ENCODE data around the gene PDS5B.
A peak's percentile ranks its signal among the peaks of the same experiment; 100 is the strongest.

Gene PDS5B

GRCh38 chr13:32759152-32759551 lies 172.9 kb downstream of the PDS5B start:
- in situ Hi-C loops (cut with MboI; ENCODE audit: low sequenced_read_pairs): no loop called here
- H3K36me3 ChIP-seq (replicated peaks): peaks cover 27% of the 10 kb centered on the region
- no peak overlapping the region for H3K4me3 ChIP-seq
- no peaks in the 10 kb centered on the region for H3K4me1 ChIP-seq
- no peaks in the 10 kb centered on the region for H3K9me3 ChIP-seq
- no peaks in the 10 kb centered on the region for H3K27me3 ChIP-seq (ENCODE audit: low read depth)
- DNase-seq (ENCODE audit: low spot score in 2 of 2): no peak

GRCh38 chr13:32761472-32761871 lies 175.2 kb downstream of the PDS5B start:
- Histone ChIP-seq H3K27me3 (ENCODE audit: low read depth) (no peaks in the 10 kb centered on the region), H3K36me3 (replicated peaks) (peaks cover 18% of the 10 kb centered on the region), H3K4me3 (no peak overlapping the region), H3K9me3 (no peaks in the 10 kb centered on the region), H3K4me1 (no peaks in the 10 kb centered on the region)
- DNase-seq (ENCODE audit: low spot score in 2 of 2): no peak
- in situ Hi-C loops (cut with MboI; ENCODE audit: low sequenced_read_pairs): no loop called here

- Histone ChIP-seq H3K4me3 (no peak overlapping the region), H3K27me3 (ENCODE audit: low read depth) (no peaks in the 10 kb centered on the region), H3K9me3 (no peaks in the 10 kb centered on the region), H3K4me1 (peaks cover 38% of the 10 kb centered on the region), H3K36me3 (replicated peaks) (no peaks in the 10 kb centered on the region; the same call in 1 of the 2 replicates)
- in situ Hi-C loops (cut with MboI; ENCODE audit: low sequenced_read_pairs): no loop called here
- no peak for DNase-seq (ENCODE audit: low spot score in 2 of 2)
Measured at GRCh38 chr13:32779119-32779518, 192.9 kb downstream of the PDS5B start.

GRCh38 chr13:32781906-32782305 lies 195.7 kb downstream of the PDS5B start:
- Histone ChIP-seq H3K36me3 (replicated peaks) (no peaks in the 10 kb centered on the region; the same call in 1 of the 2 replicates), H3K27me3 (ENCODE audit: low read depth) (no peaks in the 10 kb centered on the region), H3K4me1 (peaks cover 27% of the 10 kb centered on the region), H3K4me3 (no peak overlapping the region), H3K9me3 (no peaks in the 10 kb centered on the region)
- no peak for DNase-seq (ENCODE audit: low spot score in 2 of 2)
- in situ Hi-C loops (cut with MboI; ENCODE audit: low sequenced_read_pairs): no loop called here

- no peak for DNase-seq (ENCODE audit: low spot score in 2 of 2)
- H3K36me3 ChIP-seq (replicated peaks): no peaks in the 10 kb centered on the region; the same call in 1 of the 2 replicates
- no peaks in the 10 kb centered on the region for H3K9me3 ChIP-seq
- no peaks in the 10 kb centered on the region for H3K27me3 ChIP-seq (ENCODE audit: low read depth)
- in situ Hi-C loops (cut with MboI; ENCODE audit: low sequenced_read_pairs): no loop called here
- H3K4me1 ChIP-seq: peaks cover 17% of the 10 kb centered on the region
- H3K4me3 ChIP-seq: no peak overlapping the region
Measured at GRCh38 chr13:32783067-32783466, 196.8 kb downstream of the PDS5B start.

- H3K27me3 ChIP-seq (ENCODE audit: low read depth): no peaks in the 10 kb centered on the region
- no peak for DNase-seq (ENCODE audit: low spot score in 2 of 2)
- H3K36me3 ChIP-seq (replicated peaks): no peaks in the 10 kb centered on the region
- no peak overlapping the region for H3K4me3 ChIP-seq
- in situ Hi-C loops (cut with MboI; ENCODE audit: low sequenced_read_pairs): no loop called here
- H3K9me3 ChIP-seq: no peaks in the 10 kb centered on the region
- H3K4me1 ChIP-seq: no peaks in the 10 kb centered on the region
Measured at GRCh38 chr13:32790731-32791130, 204.5 kb downstream of the PDS5B start.

DNA sequence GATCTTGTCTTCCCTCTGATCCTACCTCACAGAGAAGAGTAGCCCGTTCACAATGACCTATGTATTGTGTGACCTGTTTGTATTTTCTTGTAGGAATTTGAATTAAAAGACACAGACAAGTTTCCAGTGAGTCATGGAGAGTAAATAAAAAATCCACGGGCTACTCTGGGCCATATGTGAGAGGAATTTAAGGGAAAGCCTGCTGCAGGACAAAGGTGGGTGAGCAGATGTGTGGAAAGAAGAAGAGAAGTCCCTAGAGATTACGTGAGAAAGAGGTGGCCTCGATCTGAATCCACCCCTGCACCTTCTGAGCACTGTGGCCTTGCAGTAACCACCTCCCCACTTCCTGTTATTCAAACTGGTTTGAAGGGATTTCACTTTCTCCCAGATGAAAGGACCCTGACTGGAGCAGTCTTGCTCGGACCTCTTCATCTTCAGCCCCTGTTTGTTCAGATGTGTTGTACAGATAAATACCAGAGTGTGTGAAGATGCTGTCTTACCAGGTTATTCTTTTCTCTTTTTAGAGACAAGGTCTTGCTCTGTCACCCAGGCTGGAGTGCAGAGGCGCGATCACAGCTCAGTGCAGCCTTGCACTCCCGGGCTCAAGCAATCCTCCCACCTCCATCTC lies 205.4 kb downstream of the PDS5B start:
- DNase-seq (ENCODE audit: low spot score in 2 of 2): no peak
- in situ Hi-C loops (cut with MboI; ENCODE audit: low sequenced_read_pairs): no loop called here
- H3K4me1 ChIP-seq: no peaks in the 10 kb centered on the region
- no peaks in the 10 kb centered on the region for H3K27me3 ChIP-seq (ENCODE audit: low read depth)
- H3K4me3 ChIP-seq: no peak overlapping the region
- no peaks in the 10 kb centered on the region for H3K36me3 ChIP-seq (replicated peaks)
- H3K9me3 ChIP-seq: no peaks in the 10 kb centered on the region

GRCh38 chr13:32796754-32797153 lies 210.5 kb downstream of the PDS5B start:
- Histone ChIP-seq H3K27me3 (ENCODE audit: low read depth) (no peaks in the 10 kb centered on the region), H3K36me3 (replicated peaks) (no peaks in the 10 kb centered on the region), H3K4me1 (peaks cover 2% of the 10 kb centered on the region; the same call in 1 of the 2 replicates), H3K9me3 (no peaks in the 10 kb centered on the region), H3K4me3 (no peak overlapping the region)
- DNase-seq (ENCODE audit: low spot score in 2 of 2): no peak
- in situ Hi-C loops (cut with MboI; ENCODE audit: low sequenced_read_pairs): no loop called here

DNA sequence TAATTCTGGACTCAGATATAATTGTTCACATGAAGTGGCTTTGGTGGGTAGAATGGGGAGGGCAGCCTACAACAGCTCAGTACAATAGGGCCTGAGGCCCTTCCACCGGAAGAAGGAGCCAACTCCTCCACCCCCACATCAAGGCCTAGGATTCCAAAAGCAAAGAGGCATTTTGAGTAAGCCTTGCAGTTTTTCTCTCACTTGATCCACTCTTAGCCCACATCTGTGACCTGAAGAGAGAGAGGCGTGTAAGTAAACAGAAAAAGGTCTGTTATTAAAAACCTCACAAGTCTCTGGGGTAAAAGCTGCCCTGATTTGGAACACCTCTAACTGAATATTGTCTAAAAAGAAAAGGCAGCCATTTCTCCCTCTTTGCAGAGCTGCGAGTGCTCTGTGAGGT lies 215.9 kb downstream of the PDS5B start:
- in situ Hi-C loops (cut with MboI; ENCODE audit: low sequenced_read_pairs): no loop called here

GRCh38 chr13:32804673-32805230 lies 218.5 kb downstream of the PDS5B start:
- DNase-seq (ENCODE audit: low spot score in 2 of 2): peak; percentile 78 to 98
- no peaks in the 10 kb centered on the region for H3K27me3 ChIP-seq (ENCODE audit: low read depth)
- peaks cover 30% of the 10 kb centered on the region for H3K4me1 ChIP-seq
- H3K9me3 ChIP-seq: no peaks in the 10 kb centered on the region
- H3K4me3 ChIP-seq: no peak overlapping the region
- H3K36me3 ChIP-seq (replicated peaks): no peaks in the 10 kb centered on the region
- in situ Hi-C loops (cut with MboI; ENCODE audit: low sequenced_read_pairs): no loop called here

More for the DNA sequence above, 215.9 kb downstream of the PDS5B start:
- H3K4me1 ChIP-seq: peaks cover 30% of the 10 kb centered on the region
- H3K36me3 ChIP-seq (replicated peaks): no peaks in the 10 kb centered on the region
- DNase-seq (ENCODE audit: low spot score in 2 of 2): no peak
- H3K27me3 ChIP-seq (ENCODE audit: low read depth): no peaks in the 10 kb centered on the region
- H3K9me3 ChIP-seq: no peaks in the 10 kb centered on the region
- H3K4me3 ChIP-seq: no peak overlapping the region

DNA sequence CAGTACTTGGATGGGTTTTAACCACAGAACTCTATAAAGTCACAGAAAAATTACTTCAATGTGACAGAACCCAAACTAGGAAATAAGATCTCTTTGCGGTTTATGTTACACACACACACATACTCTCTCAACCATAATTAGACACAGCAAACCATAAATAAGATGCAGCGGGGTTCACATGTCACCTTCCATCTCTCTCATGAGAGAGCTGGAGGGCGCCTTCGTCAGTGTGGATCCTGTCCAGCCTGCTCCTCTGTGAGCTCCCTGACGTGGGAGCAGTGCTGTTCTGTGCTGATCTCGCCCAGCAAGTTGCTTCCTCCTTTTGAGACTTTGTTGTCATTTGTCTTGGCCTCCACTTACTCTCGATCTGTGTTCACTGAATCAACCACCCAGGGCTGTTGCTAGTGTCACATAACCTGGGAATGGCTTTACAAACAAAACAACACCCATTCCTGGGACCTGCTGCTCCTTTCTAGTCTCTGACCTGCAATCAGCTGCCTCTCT lies 225.1 kb downstream of the PDS5B start:
- DNase-seq (ENCODE audit: low spot score in 2 of 2): no peak
- H3K4me1 ChIP-seq: no peaks in the 10 kb centered on the region
- no peaks in the 10 kb centered on the region for H3K9me3 ChIP-seq
- H3K4me3 ChIP-seq: no peak overlapping the region
- no peaks in the 10 kb centered on the region for H3K27me3 ChIP-seq (ENCODE audit: low read depth)
- no peaks in the 10 kb centered on the region for H3K36me3 ChIP-seq (replicated peaks)
- in situ Hi-C loops (cut with MboI; ENCODE audit: low sequenced_read_pairs): no loop called here

- H3K9me3 ChIP-seq: no peaks in the 10 kb centered on the region
- in situ Hi-C loops (cut with MboI; ENCODE audit: low sequenced_read_pairs): no loop called here
- no peaks in the 10 kb centered on the region for H3K36me3 ChIP-seq (replicated peaks)
- no peak for DNase-seq (ENCODE audit: low spot score in 2 of 2)
- no peaks in the 10 kb centered on the region for H3K4me1 ChIP-seq
- H3K4me3 ChIP-seq: no peak overlapping the region
- no peaks in the 10 kb centered on the region for H3K27me3 ChIP-seq (ENCODE audit: low read depth)
Measured at GRCh38 chr13:32821149-32821688, 235.0 kb downstream of the PDS5B start.

GRCh38 chr13:32822771-32823170 lies 236.5 kb downstream of the PDS5B start:
- H3K4me1 ChIP-seq: no peaks in the 10 kb centered on the region
- in situ Hi-C loops (cut with MboI; ENCODE audit: low sequenced_read_pairs): no loop called here
- no peaks in the 10 kb centered on the region for H3K27me3 ChIP-seq (ENCODE audit: low read depth)
- no peak for DNase-seq (ENCODE audit: low spot score in 2 of 2)
- H3K4me3 ChIP-seq: no peak overlapping the region
- H3K36me3 ChIP-seq (replicated peaks): no peaks in the 10 kb centered on the region
- H3K9me3 ChIP-seq: no peaks in the 10 kb centered on the region

- Histone ChIP-seq H3K36me3 (replicated peaks) (no peaks in the 10 kb centered on the region), H3K9me3 (no peaks in the 10 kb centered on the region), H3K27me3 (ENCODE audit: low read depth) (no peaks in the 10 kb centered on the region), H3K4me3 (no peak overlapping the region), H3K4me1 (no peaks in the 10 kb centered on the region)
- in situ Hi-C loops (cut with MboI; ENCODE audit: low sequenced_read_pairs): no loop called here
- DNase-seq (ENCODE audit: low spot score in 2 of 2): no peak
Measured at GRCh38 chr13:32823597-32823996, 237.3 kb downstream of the PDS5B start.

Measured in HAP-1 (cell line).